SH-SY5Y (cell line): ENCODE measurements around the gene ASTN1.

Experiments used
- GATA2 ChIP-seq: IDR thresholded peaks from 2 replicates; pipeline ENCODE4 v1.6.1; 2011; ENCODE audit warnings: mild to moderate bottlenecking, low read depth, low read length
- GATA3 ChIP-seq: IDR thresholded peaks from 2 replicates; pipeline ENCODE4 v1.6.1; 2011; ENCODE audit warnings: low read depth, mild to moderate bottlenecking, low read length, moderate library complexity

DNA sequence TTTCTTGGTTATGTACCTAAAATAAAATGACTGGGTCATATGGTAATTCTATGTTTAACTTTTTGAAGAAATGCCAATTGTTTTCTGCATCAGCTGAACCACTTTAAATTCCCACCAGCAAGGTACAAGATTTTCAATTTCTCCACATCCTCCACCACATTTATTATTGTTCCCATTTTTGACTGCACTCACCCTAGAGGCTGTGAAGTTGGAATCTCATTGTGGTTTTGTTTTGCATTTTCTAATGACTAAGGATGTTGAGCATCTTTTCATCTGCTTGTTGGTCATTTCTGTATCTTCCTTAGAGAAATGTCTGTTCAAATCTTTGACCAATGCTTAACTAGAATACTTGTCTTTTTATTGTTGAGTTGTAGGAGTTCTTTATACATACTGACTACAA lies 72.5 kb downstream of the ASTN1 start:
- TF ChIP-seq GATA2 = no peak
- TF ChIP-seq GATA3 = no peak
